Thyroid gland (tissue), 4 donors: ENCODE results near the gene MGMT. TPM values are rescaled to one million over a fixed set of nuclear protein-coding genes. Genes with fewer than 3 reads are reported as not detected.
A peak's percentile ranks its signal among the peaks of the same experiment; 100 is the strongest.

Source experiments
- DNase-seq, 2 donors: peaks; one replicate each; pipeline ENCODE4 v3.0.0-alpha.2; 2019
- H3K27ac ChIP-seq, 3 donors: fragments of 200-600 bp; sonication (generic); 1 replicate in 2 of 3; 2 replicates in 1 of 3; pipeline ENCODE4 v1.5.1; 2016 to 2019; ENCODE audit warnings: mild to moderate bottlenecking in 1 of 3, moderate library complexity in 1 of 3
- H3K27me3 ChIP-seq: fragments of 200-600 bp; sonication (generic); one replicate; pipeline ENCODE4 v1.5.1; 2019
- H3K36me3 ChIP-seq, 2 donors: fragments of 200-600 bp; sonication (generic); one replicate each; pipeline ENCODE4 v1.5.1; 2016 to 2019
- H3K4me1 ChIP-seq, 2 donors: fragments of 200-600 bp; sonication (generic); one replicate each; pipeline ENCODE4 v1.5.1; 2017 to 2019
- H3K4me3 ChIP-seq, 3 donors: fragments of 200-600 bp; sonication (generic); replicated peaks in 1 of 3; 1 replicate in 2 of 3; 2 replicates in 1 of 3; pipeline ENCODE4 v1.5.1; 2016; ENCODE audit warnings: mild to moderate bottlenecking in 1 of 3
- H3K9me3 ChIP-seq: fragments of 200-600 bp; sonication (generic); one replicate; pipeline ENCODE4 v1.5.1; 2017
- CTCF ChIP-seq, 6 experiments: fragments of 200-600 bp in 3 of 6; fragments of 450-650 bp in 3 of 6; sonication (generic) in 3 of 6; IDR thresholded peaks; one replicate each; pipeline ENCODE4 v1.5.1; 2016 to 2019; ENCODE audit warnings: antibody characterized with exemption in 6 of 6, mild to moderate bottlenecking in 2 of 6, inconsistent platforms in 1 of 6, moderate library complexity in 1 of 6
- POLR2A ChIP-seq, 2 donors: fragments of 450-650 bp; IDR thresholded peaks; one replicate each; pipeline ENCODE4 v1.6.1; 2017; ENCODE audit warnings: antibody characterized with exemption in 2 of 2, mild to moderate bottlenecking in 2 of 2, moderate library complexity in 1 of 2
- WGBS, 2 donors: methylation state at CpG; one replicate each; pipeline ENCODE4 v1.1.5; 2017; 5-methylcytosine and 5-hydroxymethylcytosine counted together
- intact Hi-C: fragments of 100-400 bp; cut with DNase I; formaldehyde crosslinking; loops from one replicate; pipeline ENCODE4 v1.15.1; 2023
- total RNA-seq, 4 donors: library from RNA; depleted of rRNA; stranded (reverse); fragments of >200 nt; gene quantifications; one replicate each; pipeline ENCODE4 v1.2.3, GENCODE V29; 2016

The MGMT gene
- 10 to 100 TPM; 17.6 to 48.7 (median 30.7) TPM for total RNA-seq

GRCh38 chr10:129466703-129467358, at the start of gene MGMT:
Gene MGMT, plus strand, starts transcription at chr10:129467241.
- peak in 1 of 2 donors; percentile 68 for TF ChIP-seq POLR2A (IDR thresholded peaks at IDR 0.05)
- no peak for TF ChIP-seq CTCF (IDR thresholded peaks at IDR 0.05)
- peak; percentile 95 for DNase-seq
- intact Hi-C loops, result no loop called here

GRCh38 chr10:129417870-129418269, 49.2 kb upstream of the MGMT start:
- H3K4me1 ChIP-seq, result no peaks in the 10 kb centered on the region
- no peaks in the 10 kb centered on the region for H3K27me3 ChIP-seq
- no peaks in the 10 kb centered on the region for H3K36me3 ChIP-seq
- H3K27ac ChIP-seq, result no peak overlapping the region
- DNase-seq, result no peak
- TF ChIP-seq POLR2A (IDR thresholded peaks at IDR 0.05) (no peak), CTCF (IDR thresholded peaks at IDR 0.05) (no peak)
- H3K9me3 ChIP-seq, result no peaks in the 10 kb centered on the region
- WGBS, 2 donors, result 63% methylated on average over 9 of the region's 9 CpGs
- no peak overlapping the region for H3K4me3 ChIP-seq
- intact Hi-C loops, result no loop called here

More at GRCh38 chr10:129466703-129467358, at the start of gene MGMT:
- peaks cover 11 to 12% of the 10 kb centered on the region in 2 donors for H3K4me1 ChIP-seq
- H3K36me3 ChIP-seq, result no peaks in the 10 kb centered on the region
- no peaks in the 10 kb centered on the region for H3K27me3 ChIP-seq
- 6% methylated on average over 12 of the region's 85 CpGs; no CpG with 5 or more reads in 1 of the 2 donors for WGBS, 2 donors
- peak within 1 kb of the TSS; percentile 62 to 86 (median 80) for H3K27ac ChIP-seq
- peak within 1 kb of the TSS; percentile 57 to 84 (median 74) for H3K4me3 ChIP-seq
- no peaks in the 10 kb centered on the region for H3K9me3 ChIP-seq

GRCh38 chr10:129418496-129419225, 48.4 kb upstream of the MGMT start:
- Histone ChIP-seq H3K27ac (no peak overlapping the region), H3K36me3 (no peaks in the 10 kb centered on the region), H3K9me3 (no peaks in the 10 kb centered on the region), H3K4me1 (no peaks in the 10 kb centered on the region), H3K4me3 (no peak overlapping the region), H3K27me3 (no peaks in the 10 kb centered on the region)
- TF ChIP-seq CTCF (IDR thresholded peaks at IDR 0.05), result no peak
- no peak for TF ChIP-seq POLR2A (IDR thresholded peaks at IDR 0.05)
- 90% methylated on average over 17 of the region's 17 CpGs for WGBS, 2 donors
- intact Hi-C loops, result no loop called here
- no peak for DNase-seq

- H3K4me1 ChIP-seq, result no peaks in the 10 kb centered on the region
- intact Hi-C loops, result no loop called here
- TF ChIP-seq CTCF (IDR thresholded peaks at IDR 0.05), result no peak
- no peak for TF ChIP-seq POLR2A (IDR thresholded peaks at IDR 0.05)
- H3K9me3 ChIP-seq, result no peaks in the 10 kb centered on the region
- no peaks in the 10 kb centered on the region for H3K27me3 ChIP-seq
- WGBS, 2 donors, result 90 to 91% methylated on average over 23 of the region's 23 CpGs
- DNase-seq, result no peak
- H3K4me3 ChIP-seq, result no peak overlapping the region
- no peak overlapping the region for H3K27ac ChIP-seq
- H3K36me3 ChIP-seq, result no peaks in the 10 kb centered on the region
Observed at GRCh38 chr10:129419397-129419796, 47.6 kb upstream of the MGMT start.

- Histone ChIP-seq H3K9me3 (no peaks in the 10 kb centered on the region), H3K36me3 (no peaks in the 10 kb centered on the region), H3K4me3 (no peak overlapping the region), H3K4me1 (no peaks in the 10 kb centered on the region), H3K27me3 (no peaks in the 10 kb centered on the region), H3K27ac (no peak overlapping the region)
- TF ChIP-seq POLR2A (IDR thresholded peaks at IDR 0.05) (no peak), CTCF (IDR thresholded peaks at IDR 0.05) (no peak)
- no peak for DNase-seq
- intact Hi-C loops, result no loop called here
- 95 to 96% methylated on average over 9 to 10 of the region's 10 CpGs for WGBS, 2 donors
Observed at GRCh38 chr10:129421399-129422010, 45.5 kb upstream of the MGMT start.
